ENCODE measurements around the gene GPALPP1.

GRCh38 chr13:45007823-45008222 lies 18.5 kb downstream of the GPALPP1 start:
- no peak for TF ChIP-seq CTCF (IDR thresholded peaks at IDR 0.05)
- TF ChIP-seq EZH2 (IDR thresholded peaks at IDR 0.05): no peak
